GM18868 (cell line): ENCODE results near the gene BHLHA15.

Experiments
- ATAC-seq: cut with Tn5 transposase; IDR thresholded peaks from one replicate; pipeline ENCODE4 v1.9.1; 2021; ENCODE audit warnings: mild to moderate bottlenecking, moderate library complexity; ENCODE audit not compliant: unreplicated experiment

The BHLHA15 gene

DNA sequence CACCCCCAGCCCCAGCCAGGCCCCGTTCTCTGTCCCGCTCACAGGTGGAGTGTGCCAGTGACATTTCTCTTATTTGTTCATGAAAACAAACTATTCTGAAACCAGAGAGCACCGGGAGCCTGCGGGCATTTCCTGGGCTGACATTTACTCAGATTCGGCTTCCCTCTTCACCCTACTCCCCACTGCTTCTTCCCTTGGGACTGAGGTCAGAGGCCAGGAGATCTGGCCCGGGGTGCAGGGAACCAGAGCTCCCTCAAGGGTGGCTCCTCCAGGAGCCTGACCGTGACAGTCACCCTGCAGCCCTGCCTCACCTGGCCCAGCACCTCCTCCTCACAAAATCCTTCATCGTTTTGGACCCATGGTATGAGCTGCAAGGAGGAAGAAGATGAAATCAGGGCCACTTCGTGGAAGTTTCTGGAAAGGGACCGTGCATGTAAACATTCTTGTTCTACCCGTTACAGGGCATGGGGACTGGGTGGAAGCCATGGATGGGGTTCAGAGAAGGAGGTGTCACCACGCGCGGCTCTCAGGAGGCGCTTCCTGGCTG, 12.2 kb downstream of the BHLHA15 start:
- no peak for ATAC-seq

- no peak for ATAC-seq
Observed at GRCh38 chr7:98223898-98224700, 12.9 kb downstream of the BHLHA15 start.

DNA sequence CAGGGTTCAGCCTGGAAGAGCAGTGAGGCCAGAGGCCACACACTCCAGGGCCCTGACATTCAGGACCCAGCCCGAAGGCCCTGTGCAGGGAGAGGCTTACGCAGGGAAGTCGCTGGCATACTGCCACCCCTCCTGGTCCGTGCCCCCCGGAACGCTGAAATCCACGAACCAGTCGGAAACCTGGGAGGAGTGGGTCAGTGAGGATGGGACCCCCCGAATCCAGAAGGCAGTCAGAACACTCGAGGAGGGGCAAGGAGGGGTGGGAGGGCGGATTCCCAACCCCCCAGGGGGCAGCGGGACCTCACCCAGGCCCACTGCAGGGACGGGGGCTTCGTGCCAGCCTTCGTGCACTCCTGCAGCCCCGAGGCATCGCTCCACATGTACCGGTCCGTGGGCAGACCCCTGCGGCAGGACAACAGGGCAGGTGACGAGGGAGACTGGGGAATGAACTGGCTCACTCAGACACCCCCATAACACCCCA, 13.5 kb downstream of the BHLHA15 start:
- ATAC-seq: no peak

- no peak for ATAC-seq
Observed at GRCh38 chr7:98225913-98226614, 14.8 kb downstream of the BHLHA15 start.

DNA sequence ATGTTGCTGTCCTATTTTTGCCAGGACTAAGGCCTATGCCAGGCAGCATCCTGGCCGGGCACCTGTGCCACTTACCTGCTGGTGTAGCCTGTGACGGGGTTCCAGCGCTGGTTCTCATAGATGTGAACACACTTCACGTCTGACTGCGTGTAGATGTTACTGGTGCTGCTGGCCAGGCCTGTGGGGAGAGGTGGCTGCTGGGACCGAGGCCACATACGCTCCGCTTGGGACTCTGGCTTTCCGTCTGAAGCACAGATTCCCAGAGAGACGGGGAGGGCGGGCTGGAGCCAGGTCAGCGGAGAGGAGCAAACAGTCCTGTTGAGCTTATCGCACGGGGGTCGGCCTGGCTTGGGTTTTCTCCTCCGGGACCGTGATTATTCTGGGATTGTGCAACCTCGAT, 16.7 kb downstream of the BHLHA15 start:
- no peak for ATAC-seq

DNA sequence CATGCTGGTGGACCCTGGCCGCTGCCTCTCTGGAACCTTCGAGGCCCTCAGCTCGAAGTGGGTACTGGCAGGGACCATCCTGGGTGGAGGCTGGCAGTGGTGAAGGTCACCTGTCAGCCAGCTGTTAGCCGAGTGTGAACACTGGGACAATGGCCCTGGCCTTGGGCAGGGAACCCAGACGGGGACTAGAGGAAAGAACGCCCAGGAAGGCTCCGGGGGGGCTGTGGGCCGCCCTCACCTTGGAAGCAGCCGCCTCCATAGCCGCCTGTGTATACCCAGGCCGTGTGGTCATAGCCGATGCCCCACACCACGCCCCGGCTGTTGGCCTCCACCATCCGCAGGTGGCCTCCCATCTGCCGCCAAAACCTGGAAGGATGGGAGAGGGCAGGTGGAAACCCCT, 17.6 kb downstream of the BHLHA15 start:
- no peak for ATAC-seq

DNA sequence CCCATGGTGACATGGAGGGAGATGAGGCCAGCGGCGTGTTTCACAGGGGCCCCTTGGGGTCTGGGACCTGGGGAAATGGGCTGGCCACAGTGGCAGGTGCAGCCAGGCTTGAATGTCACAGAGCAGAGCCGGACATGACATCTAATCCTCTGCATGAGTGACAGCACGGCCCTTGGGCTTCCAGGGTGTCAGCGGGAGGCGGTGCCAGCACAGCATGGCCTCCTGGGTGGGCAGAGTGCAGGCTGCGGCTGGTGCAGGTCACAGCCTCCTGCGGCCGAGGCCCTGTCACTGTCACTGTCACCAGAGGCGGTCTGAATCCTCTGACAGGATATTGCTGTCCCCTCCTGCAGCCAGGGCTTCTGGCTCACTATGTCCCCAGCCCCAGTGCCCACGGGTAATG, 18.2 kb downstream of the BHLHA15 start:
- no peak for ATAC-seq

DNA sequence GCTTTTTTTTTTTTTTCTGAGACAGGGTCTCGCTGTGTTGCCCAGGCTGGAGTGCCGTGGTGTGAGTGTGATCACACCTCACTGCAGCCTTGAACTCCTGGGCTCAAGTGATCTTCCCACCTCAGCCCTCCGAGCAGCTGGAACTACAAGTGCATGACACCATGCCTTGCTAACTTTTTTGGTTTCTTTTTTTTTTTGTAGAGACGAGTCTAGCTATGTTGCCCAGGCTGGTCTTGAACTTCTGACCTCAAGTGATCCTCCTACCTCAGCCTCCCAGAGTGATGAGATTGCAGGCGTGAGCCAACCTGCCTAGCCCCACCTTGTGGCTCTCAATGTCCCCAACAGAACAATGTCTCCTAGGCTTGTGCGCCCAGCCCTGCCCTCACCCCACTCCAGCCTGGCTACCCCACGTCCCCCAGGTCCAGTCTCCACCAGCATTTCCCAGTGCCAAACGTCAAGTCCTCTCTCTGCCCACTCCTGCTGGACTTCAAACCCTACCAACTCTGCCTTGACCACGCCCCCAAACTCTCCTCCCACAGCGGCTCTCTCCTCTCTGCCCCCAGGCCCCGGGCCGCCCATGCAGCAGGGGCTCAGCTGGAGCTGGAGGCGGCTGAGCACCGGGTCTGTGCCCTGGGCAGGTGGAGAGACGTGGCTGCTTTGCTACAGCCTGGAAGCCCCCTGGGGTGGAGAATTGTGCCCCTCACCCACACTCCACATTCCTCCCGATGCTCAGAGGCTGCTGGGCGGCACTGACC, 18.9 kb downstream of the BHLHA15 start:
- ATAC-seq: no peak

- no peak for ATAC-seq
Observed at GRCh38 chr7:98230746-98231471, 19.7 kb downstream of the BHLHA15 start.

- no peak for ATAC-seq
Observed at GRCh38 chr7:98231493-98232262, 20.4 kb downstream of the BHLHA15 start.

DNA sequence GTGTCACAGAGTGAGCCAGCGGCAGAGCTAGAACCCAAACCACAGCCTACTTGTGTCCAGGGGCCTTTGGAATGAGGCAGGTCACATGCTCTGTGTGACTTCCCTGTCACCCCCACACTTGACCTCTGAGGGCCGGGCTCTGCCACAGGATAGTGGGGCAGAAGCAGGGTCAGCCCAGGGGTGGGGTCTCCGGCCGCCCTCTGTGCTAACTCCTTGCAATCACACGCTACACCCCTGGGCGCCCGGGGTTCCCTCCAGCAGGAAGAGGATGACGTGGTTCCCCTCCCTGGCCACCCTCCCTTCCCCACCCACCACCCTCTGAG, 21.0 kb downstream of the BHLHA15 start:
- ATAC-seq: no peak

DNA sequence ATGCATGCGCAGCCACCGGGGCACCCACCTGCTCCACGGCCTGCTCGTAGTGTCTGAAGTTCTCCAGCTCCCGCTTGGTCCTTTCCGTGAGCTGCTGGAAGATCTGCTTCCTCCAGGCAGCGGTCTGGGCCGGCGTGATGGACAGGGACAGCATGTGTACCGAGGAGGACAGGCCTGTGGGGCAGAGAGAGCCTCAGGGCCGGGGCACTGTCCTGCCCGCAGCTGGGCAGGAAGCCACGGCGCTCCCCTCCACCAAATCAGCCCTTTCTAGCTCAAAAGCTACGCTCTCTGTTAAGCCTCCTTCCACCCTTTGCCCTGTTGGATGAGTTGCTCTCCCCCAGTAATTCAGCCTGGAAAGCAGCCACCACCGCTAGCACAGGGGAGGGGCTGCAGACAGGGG, 21.6 kb downstream of the BHLHA15 start:
- no peak for ATAC-seq

GRCh38 chr7:98233219-98234070, 22.2 kb downstream of the BHLHA15 start:
- ATAC-seq: no peak

DNA sequence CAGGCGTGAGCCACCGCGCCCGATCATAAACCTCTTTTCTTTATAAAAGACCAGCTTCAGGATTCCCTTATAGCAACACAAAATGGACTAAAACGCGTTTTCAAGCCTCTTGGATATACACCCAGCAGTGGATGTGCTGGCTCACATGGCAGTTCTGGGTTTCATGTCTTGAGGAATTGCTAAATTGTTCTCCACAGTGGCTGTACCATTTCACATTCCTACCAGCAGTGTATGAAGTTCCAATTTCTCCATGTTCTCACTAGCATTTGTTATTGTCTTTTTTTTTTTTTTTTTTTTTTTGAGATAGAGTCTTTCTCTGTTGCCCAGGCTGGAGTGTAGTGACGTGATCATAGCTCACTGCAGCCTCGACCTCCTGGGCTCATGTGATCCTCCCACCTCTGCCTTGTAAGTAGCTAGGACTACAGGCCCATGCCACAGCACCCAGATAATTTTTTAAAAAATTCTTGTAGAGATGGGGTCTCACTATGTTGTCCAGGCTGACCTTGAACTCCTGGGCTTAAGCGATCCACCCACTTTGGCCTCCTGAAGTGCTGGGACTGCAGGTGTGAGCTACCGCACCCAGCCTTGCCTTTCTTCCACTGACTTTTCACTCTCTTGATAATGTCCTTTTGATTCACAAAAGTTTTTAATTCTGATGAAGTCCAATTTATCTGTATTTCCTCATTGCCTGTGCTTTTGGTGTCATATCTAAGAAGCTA, 23.3 kb downstream of the BHLHA15 start:
- ATAC-seq: no peak

DNA sequence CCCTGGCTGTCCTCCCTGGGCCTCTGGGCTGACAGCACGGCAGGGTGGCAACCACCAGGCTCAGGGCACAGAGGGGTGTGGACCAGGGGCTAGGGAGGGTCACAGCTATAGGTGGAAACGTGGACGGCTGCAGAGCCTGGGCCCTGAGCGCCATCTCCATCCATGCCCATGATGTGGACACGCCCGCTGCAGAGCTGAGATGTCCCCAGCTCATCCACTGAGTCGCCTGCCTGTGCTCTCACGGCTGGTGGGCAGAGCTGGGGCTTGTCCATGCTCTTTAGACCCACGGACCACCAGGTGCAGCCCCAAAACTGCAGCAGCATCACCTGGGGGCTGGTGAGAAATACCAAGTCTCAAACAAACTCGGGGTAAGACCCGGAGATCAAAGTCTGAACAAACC, 24.7 kb downstream of the BHLHA15 start:
- no peak for ATAC-seq

DNA sequence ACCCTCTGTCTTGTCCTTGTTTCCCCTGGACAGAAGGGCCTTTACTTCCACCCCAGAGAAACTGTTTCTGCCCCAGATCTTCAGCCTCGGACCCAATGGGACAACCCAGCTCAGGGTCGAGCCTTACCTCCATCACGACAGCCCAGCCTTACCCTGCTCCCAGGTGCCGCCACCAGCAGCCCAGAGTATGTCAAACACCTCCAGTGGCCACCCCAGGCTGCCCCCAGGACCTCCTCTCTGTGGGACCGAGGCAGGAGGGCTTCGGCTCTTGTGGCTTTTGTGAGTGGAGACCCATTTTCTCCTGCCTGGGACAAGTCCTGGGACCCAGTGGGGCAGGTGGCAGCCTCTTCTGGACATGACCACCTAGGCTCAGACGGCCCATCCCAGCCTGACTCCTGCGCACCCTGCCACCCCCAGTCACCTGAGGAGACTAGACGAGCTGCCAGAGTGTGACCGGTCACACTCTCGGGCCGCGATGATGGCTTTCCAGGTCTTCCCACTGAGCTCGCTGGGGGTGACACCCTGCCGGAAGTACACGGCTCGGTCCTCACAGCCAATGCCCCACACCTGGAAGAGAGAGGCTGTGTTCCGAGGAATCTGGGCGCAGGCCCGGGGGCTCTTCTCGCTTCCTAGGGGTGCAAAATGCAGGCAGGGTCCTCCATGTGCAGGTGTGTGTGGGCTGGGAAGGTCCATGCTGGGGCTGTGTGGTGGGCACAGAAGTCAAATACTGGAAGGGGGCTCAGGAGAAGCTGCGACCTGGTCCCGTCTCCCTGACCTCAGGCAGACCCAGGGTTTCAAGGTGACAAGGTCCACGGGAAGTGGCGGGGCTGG, 25.3 kb downstream of the BHLHA15 start:
- no peak for ATAC-seq

- ATAC-seq: no peak
Observed at GRCh38 chr7:98238076-98238475, 26.8 kb downstream of the BHLHA15 start.

DNA sequence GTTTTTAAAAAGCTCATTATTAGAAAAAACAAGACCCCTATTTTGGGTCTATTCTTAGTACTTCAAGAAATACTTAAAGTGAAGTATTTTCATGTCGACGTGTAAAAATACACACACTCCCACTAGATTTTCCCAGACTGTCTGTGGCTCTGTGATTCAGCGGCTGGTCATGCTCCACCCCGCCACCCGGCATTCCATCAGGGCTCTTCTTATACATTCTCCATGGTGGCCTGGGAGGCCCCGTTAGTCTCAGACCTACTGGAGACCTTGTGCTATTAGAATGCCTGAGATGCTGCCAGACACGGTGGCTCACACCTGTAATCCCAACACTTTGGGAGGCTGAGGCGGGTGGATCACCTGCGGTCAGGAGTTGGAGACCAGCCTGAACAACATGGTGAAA, 27.7 kb downstream of the BHLHA15 start:
- no peak for ATAC-seq
